GM21619 (cell line): Measurements from ENCODE around the gene ADAMTS2.

Source experiments
- ATAC-seq: cut with Tn5 transposase; IDR thresholded peaks from one replicate; pipeline ENCODE4 v1.9.1; 2021; ENCODE audit not compliant: unreplicated experiment

ADAMTS2 gene

GRCh38 chr5:179268399-179268952, 76.8 kb downstream of the ADAMTS2 start:
- ATAC-seq: no peak

GRCh38 chr5:179267671-179268083, 77.6 kb downstream of the ADAMTS2 start:
- no peak for ATAC-seq

DNA sequence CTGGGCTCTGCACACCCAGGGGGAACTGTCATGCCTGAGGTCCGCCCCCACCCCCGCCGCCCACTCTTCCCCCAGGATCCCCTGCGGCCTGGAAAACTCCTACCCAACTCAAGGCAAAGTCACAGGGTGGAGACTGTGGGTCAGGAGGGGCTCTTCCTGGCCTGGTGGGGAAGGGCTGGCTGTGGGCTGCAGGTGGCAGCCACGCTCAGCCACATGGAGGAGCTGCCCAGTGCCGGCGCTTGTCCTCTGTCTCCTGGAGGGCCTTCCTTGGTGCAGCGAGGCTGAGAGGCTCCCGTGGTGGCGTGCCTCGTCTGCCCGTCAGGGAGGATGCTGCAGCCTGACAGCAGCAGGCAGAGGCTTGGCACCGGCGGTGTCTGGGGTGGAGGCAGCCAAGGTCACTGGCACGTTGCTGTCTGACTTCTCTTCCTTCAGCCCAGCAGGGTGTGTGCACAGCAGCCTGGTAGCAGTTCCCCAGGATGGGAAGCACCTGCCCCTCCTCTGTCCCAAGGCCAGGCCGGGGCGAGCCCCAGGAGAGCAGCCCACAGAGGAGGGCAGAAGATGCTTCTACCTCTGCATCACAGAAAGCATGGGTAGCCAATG, 78.1 kb downstream of the ADAMTS2 start:
- no peak for ATAC-seq

DNA sequence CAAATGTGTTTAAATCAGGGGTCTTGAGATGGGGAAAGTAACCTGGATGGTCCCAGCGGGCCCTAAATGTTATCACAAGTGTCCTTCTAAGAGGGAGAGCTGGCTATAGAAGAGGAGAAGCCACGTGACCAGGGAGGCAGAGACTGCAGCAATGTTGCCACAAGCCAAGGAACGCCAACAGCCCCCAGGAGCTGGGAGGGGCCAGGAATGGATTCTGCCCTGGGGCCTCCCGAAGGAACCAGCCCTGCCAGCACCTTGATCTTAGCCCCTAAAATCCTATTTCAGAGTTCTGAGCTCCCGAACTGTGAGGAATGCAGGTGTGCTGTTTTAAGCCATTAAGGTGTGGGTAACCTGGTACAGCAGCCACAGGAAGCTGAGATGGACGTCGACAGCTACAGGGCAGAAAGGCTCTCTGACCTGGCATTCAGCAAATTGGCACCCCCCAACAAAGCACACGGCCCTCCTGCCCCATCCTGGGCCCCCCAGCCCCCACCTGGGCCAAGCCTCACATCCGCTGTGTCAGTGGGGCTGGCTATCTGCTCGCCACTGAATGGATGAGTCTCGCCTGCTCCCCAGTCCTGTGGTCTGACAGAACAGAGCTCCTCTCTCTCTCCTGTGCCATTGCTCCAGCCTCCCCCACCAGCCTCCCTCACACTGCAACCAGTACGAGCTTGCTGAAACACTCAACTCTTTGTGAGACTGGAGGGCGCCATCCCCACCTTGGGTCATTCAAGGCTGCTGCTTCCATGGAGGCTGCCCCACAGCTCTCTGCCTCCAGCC, 78.8 kb downstream of the ADAMTS2 start:
- ATAC-seq: no peak

DNA sequence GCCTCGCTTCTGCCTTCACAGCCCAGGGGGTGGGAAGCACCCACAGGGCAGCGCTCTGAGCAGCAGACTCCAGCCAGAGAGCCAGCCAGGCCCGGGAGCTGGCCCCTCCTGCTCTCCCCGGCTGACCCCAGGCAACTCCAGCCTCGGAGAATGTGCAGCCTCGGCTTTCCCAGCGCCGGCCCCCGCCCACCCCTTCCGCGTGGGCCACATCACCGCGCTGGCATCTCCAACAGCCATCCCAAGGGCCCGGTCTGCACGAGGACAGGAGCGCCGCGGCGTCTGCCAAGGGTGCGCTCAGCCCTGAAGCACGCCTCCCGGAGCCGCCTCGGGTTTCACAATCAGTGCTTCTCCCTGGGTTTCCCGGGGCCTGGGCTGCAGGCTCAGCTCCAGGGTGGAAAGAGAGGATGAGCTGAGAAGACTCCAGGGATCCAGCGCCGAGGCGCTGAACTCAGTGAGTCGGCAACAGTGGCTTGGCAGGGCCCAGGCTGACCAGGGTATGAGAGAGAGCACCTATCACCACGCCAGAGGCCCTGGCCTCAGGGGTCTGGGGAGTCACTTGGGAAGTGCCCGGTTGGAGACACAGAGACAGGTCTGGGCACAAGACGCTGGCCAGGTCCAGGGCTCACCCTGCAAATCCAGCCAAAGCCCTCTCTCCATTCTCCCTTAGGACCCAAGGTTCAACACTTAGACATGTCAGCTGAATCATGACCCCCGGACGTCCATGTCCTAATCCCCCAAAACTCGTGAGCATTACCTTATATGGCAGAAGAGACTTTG, 79.6 kb downstream of the ADAMTS2 start:
- ATAC-seq: no peak

DNA sequence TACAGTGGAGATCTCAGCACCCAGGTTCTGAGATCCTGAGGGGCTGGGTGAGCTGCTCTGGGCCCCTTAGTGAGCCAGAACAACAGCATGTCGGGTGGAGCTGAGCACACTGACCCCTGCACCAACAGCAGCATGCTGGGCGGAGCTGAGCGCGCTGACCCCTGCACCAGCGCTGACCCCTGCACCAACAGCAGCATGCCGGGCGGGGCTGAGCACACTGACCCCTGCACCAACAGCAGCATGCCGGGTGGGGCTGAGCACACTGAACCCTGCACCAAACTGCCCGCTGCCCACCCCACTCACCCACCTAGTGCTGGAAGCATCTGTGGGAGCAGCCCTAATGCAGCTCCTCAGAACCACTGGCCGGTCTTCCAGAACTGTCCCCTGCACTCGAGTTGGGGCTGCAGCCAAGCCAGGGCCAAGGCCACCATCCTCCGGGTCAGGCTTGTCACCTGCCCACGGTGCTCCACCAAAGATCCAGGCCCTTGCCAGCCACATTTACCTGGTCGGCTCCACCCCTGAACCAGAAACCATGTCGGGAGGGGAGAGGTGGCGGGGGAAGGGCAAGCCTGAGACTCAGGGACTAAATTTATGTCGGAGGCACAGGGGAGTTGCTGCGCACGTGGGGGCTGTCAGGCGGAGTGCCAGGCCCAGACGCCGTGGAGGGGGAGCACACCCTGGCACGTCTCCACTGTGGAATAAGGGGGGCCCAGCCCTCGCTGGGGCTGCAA, 80.3 kb downstream of the ADAMTS2 start:
- no peak for ATAC-seq

- ATAC-seq: no peak
Measured at GRCh38 chr5:179264053-179264782, 81.0 kb downstream of the ADAMTS2 start.

- ATAC-seq: no peak
Measured at GRCh38 chr5:179263391-179264052, 81.7 kb downstream of the ADAMTS2 start.

GRCh38 chr5:179262126-179262920, 82.9 kb downstream of the ADAMTS2 start:
- no peak for ATAC-seq

DNA sequence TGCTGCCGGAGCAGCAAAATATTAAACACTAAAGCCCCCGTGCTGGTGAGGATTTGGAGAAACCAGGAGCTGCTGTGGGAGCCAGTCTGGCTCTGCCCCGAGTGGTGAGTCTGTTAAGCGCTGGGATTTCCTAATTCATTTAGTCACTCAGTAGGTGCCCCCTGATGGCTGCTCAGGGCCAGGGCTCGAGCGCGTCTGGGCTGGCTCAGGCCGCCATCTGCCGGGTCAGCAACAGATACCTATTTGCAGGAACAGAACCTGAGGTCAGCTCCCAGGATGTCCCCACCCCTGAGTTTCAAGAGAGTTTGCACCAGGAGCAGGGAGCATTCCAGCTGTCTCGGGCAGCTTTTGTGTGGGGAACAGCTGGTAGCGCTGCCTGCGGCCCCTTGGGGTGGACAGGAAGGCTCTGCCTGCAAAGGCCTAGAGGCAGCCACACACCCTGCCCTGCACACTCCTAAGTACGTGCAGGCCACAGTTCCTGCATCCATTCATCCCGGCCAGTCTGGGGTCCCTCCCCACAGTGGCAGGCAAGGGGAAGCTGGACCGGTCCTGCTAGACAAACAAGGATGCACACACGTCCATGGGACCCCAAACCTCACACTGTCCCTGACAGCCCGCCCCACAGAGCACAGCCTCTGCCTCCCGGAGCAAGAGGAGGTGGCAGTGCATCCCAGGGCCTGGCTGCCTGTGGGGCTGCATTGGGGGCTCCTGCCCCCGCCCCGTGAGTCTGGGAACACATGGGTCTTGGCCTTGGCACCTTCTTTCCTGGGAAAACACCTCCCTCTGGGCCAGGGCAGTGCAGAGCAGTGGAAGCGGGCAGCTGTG, 83.7 kb downstream of the ADAMTS2 start:
- no peak for ATAC-seq

DNA sequence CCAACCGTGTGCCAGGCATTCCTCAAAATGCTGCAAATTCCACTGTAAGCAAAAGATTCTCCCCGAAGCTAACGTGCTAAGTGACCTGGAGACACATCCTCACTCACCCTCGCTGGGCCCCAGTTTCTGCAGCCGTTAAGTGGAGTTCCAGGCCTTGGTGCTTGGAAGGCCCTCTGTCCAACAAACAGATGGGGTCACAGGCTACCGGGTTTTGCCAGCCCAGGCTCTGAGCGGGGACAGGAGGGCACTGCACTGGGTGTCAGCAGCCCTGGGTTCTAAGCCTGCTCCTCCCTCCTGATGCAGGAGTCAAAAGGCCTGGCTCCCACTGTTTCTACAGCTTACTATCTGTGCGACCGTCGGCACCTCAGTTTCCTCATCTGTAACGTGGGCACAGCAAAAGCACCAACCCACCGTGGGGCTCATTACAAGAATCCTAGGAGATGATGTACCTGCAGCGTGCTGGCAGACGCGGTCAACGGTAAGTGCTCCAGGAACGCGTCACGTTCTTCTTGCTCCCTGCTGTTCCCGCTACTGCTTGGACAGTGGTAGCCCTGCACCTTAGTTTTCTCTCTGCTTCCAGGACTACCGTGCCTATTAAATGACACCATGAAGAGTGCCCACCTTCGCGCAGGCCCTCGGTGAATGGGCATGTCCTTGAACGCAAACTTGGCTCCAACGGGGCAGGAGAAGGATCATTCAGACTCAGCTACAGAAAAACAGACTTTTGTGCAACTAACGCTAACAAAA, 84.8 kb downstream of the ADAMTS2 start:
- no peak for ATAC-seq

GRCh38 chr5:179259731-179260323, 85.4 kb downstream of the ADAMTS2 start:
- ATAC-seq: no peak

DNA sequence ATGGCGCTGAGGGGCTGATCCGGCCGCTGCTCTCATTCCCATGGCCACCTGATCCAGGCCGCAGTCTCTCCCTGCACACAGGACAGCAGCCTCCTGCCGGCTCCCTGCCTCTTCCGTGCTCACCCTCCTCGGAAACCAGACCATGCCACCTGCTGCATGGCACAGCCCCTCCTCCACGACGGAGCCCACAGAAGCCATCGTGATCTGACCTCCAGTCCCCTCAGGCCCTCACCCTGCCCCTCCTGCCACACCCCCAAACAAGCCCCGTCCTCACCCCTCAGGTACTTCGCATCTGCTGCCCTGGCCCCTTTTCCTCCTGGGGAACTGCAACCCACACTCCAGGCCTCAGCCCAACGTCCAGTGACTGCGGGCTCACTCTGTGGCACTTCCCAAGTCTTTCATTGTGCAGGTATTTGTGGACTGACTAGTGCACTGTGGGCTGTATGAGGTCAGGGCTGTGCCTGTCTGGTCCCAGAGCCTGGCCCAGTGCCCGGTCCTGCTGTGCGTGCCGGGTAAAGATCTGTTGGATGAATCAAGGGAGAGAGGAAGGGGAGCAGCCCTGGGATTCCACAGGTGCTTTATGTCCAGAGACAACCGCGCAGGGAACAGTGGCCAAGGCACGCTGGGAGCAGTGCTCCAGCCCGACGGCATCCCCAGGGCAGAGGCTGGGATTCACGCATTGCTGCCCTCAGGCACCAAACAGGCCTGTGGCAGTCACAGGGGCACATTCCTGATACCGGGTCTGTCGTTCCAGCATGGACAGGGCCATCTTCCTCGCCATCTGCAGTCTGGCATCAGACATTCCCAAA, 86.1 kb downstream of the ADAMTS2 start:
- no peak for ATAC-seq

DNA sequence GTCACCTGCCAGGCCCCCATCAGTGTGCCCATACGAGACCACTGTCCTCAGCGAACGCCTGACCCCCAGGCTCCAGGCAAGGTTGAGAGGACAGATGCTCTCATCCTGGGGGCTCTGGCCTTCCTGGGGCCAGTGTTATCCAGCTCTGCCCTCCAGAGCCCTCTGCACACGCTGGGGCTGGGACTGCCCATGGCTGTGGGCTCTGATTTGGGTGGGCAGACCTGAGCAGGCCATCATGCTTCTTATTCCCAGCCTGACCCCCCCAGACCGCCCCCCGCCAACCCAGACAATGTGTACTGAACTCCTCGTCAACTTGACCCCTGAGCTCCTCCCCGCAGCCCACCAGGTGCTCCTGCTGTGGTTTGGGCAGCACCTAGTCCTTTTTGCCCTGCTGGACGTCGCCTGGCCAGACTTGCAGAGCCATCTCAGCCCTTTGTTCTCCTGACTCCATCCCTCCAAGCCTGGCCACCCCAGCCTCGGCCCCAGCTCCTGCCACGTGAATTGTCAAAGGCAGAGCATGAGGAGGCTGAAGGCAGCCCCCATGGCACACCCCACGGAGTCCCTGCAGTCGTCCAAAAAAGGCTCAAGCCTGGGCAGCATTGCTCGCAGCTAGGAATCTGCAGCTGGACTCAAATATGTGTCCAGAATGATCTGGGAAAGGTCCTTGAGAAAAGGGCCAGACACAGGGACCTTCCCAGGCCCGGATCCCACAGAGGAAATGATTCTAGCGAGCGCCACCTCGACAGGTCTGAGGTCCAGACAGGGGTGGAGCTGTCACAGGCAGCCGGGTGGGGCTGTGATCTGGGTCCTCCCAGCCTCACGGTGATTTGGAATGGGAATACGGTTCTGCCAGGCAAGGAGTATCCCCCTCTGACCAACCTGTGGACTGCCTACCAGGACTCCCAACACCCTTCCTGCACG, 87.0 kb downstream of the ADAMTS2 start:
- ATAC-seq: no peak

DNA sequence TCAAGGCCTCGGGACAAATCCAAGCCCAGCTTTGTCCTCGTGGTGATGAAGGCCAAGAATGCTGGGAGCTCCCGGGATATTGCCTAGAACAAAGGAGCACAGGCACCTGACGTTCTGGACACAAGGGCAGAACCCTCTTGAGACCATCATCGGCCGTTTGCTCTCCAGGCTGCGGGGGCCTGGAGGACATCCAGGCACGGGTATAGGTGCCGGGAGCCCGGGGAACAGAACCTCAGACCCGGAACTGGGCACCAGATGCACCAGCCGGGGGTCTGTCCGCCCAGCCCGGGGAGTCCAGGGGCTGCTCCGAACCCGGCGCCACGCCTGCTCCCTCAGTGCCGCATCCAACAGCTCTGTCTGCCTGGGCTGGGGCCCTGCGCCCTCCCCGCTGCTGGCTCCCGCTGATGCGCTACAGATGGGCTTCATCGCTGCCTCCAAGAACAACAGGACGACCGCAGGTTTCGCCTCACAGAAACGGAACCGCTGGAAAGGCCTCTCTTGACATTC, 88.0 kb downstream of the ADAMTS2 start:
- ATAC-seq: no peak
